Uterus (tissue), 4 donors: ENCODE results near the gene HORMAD2. TPM values are rescaled to one million over a fixed set of nuclear protein-coding genes. Genes with fewer than 3 reads are reported as not detected.

Experiments
- DNase-seq, 2 donors: peaks; one replicate each; pipeline ENCODE4 v3.0.0-alpha.2; 2019 to 2020
- H3K27ac ChIP-seq, 2 donors: fragments of 200-600 bp; sonication (generic); 1 replicate in 1 of 2; 2 replicates in 1 of 2; pipeline ENCODE4 v1.5.1; 2016 to 2018
- H3K27me3 ChIP-seq, 2 donors: fragments of 200-600 bp; sonication (generic); one replicate each; pipeline ENCODE4 v1.5.1; 2018 to 2019; ENCODE audit warnings: control low read depth in 1 of 2
- H3K36me3 ChIP-seq, 2 donors: fragments of 200-600 bp; sonication (generic); one replicate each; pipeline ENCODE4 v1.5.1; 2019; ENCODE audit warnings: control low read depth in 1 of 2
- H3K4me1 ChIP-seq, 2 donors: fragments of 200-600 bp; sonication (generic); one replicate each; pipeline ENCODE4 v1.5.1; 2018 to 2019; ENCODE audit warnings: control low read depth in 1 of 2
- H3K4me3 ChIP-seq, 2 donors: fragments of 200-600 bp; sonication (generic); 1 replicate in 1 of 2; 2 replicates in 1 of 2; pipeline ENCODE4 v1.5.1; 2018 to 2019; ENCODE audit warnings: mild to moderate bottlenecking in 1 of 2
- H3K9me3 ChIP-seq, 2 donors: fragments of 200-600 bp; sonication (generic); one replicate each; pipeline ENCODE4 v1.5.1; 2019; ENCODE audit warnings: control low read depth in 1 of 2
- POLR2A ChIP-seq, 2 donors: fragments of 450-650 bp; IDR thresholded peaks; one replicate each; pipeline ENCODE4 v1.6.1; 2016; ENCODE audit warnings: antibody characterized with exemption in 2 of 2, mild to moderate bottlenecking in 1 of 2, moderate library complexity in 1 of 2
- intact Hi-C: fragments of 100-400 bp; cut with DNase I; formaldehyde crosslinking; loops from one replicate; pipeline ENCODE4 v1.15.1; 2023; ENCODE audit warnings: low total_unique reads
- total RNA-seq, 4 donors: library from RNA; depleted of rRNA in 3 of 4; stranded (reverse); fragments of >200 nt in 3 of 4; gene quantifications; one replicate each; pipeline versions ENCODE4 v1.1.0 to v1.2.4, GENCODE V29; 2014 to 2023
- TF ChIP-seq, protein P1 (sequence below), 4 experiments: fragments of 200-600 bp in 2 of 4; fragments of 450-650 bp in 2 of 4; sonication (generic) in 2 of 4; IDR thresholded peaks; one replicate each; pipeline ENCODE4 v1.5.1; 2016 to 2019; ENCODE audit warnings: antibody characterized with exemption in 4 of 4, mild to moderate bottlenecking in 2 of 4, moderate library complexity in 1 of 4
- donor health status: DM: yes; HTN: yes; CAD: no.

Gene HORMAD2
- total RNA-seq, 4 donors from 2014 or later = not detected

- Histone ChIP-seq H3K9me3 (no peaks in the 10 kb centered on the region), H3K27me3 (no peaks in the 10 kb centered on the region), H3K4me1 (no peaks in the 10 kb centered on the region), H3K4me3 (no peak overlapping the region), H3K36me3 (no peaks in the 10 kb centered on the region), H3K27ac (no peak overlapping the region)
- TF ChIP-seq, protein P1, sequence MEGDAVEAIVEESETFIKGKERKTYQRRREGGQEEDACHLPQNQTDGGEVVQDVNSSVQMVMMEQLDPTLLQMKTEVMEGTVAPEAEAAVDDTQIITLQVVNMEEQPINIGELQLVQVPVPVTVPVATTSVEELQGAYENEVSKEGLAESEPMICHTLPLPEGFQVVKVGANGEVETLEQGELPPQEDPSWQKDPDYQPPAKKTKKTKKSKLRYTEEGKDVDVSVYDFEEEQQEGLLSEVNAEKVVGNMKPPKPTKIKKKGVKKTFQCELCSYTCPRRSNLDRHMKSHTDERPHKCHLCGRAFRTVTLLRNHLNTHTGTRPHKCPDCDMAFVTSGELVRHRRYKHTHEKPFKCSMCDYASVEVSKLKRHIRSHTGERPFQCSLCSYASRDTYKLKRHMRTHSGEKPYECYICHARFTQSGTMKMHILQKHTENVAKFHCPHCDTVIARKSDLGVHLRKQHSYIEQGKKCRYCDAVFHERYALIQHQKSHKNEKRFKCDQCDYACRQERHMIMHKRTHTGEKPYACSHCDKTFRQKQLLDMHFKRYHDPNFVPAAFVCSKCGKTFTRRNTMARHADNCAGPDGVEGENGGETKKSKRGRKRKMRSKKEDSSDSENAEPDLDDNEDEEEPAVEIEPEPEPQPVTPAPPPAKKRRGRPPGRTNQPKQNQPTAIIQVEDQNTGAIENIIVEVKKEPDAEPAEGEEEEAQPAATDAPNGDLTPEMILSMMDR (IDR thresholded peaks at IDR 0.05) = no peak
- TF ChIP-seq POLR2A (IDR thresholded peaks at IDR 0.05) = no peak
- intact Hi-C loops = no loop called here
- no peak for DNase-seq
Measured at GRCh38 chr22:30129636-30130035, 49.4 kb downstream of the HORMAD2 start.

DNA sequence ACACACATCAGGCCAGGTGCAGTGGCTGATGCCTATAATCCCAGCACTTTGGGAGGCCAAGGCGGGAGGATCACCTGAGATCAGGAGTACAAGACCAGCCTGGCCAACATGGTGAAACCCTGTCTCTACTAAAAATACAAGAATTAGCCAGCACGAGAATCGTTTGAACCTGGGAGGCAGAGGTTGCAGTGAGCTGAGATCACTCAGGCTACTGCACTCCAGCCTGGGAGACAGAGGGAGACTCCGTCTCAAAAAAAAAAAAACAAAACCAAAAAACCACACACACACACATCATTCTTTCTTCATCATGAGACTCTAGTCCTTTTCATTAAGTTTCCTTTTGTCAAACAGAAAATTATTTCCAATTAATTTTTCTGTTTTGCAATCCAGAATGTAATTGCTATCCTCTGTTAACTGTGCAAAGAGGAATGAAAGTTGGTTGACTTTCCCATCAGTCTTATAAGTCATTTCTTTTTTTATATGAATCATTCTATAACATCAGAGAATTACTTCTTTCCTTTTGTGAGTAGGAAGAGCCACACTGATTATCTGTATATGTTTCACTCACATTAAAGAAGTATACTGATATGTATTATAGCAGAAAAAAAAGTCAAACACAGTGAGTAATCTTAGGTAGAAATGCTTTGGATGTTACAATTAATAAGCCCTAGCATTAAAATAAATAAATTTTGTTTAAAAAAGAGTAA is 52.2 kb downstream of the HORMAD2 start:
- Histone ChIP-seq H3K27ac (no peak overlapping the region), H3K27me3 (no peaks in the 10 kb centered on the region), H3K9me3 (no peaks in the 10 kb centered on the region), H3K4me1 (no peaks in the 10 kb centered on the region), H3K4me3 (no peak overlapping the region), H3K36me3 (no peaks in the 10 kb centered on the region)
- no peak for TF ChIP-seq POLR2A (IDR thresholded peaks at IDR 0.05)
- TF ChIP-seq, protein P1 (IDR thresholded peaks at IDR 0.05) = no peak
- intact Hi-C loops = no loop called here
- DNase-seq = no peak

GRCh38 chr22:30140414-30140813 is 60.1 kb downstream of the HORMAD2 start:
- intact Hi-C loops = no loop called here

GRCh38 chr22:30143265-30143664 is 63.0 kb downstream of the HORMAD2 start:
- TF ChIP-seq, protein P1 (IDR thresholded peaks at IDR 0.05) = no peak
- TF ChIP-seq POLR2A (IDR thresholded peaks at IDR 0.05) = no peak
- Histone ChIP-seq H3K4me3 (no peak overlapping the region), H3K36me3 (no peaks in the 10 kb centered on the region), H3K4me1 (no peaks in the 10 kb centered on the region), H3K27me3 (no peaks in the 10 kb centered on the region), H3K27ac (no peak overlapping the region), H3K9me3 (peaks cover 0 to 6% of the 10 kb centered on the region in 2 donors)
- intact Hi-C loops = no loop called here
- DNase-seq = no peak

More at GRCh38 chr22:30140414-30140813, 60.1 kb downstream of the HORMAD2 start:
- no peaks in the 10 kb centered on the region for H3K27me3 ChIP-seq
- H3K4me3 ChIP-seq = no peak overlapping the region
- TF ChIP-seq, protein P1 (IDR thresholded peaks at IDR 0.05) = no peak
- TF ChIP-seq POLR2A (IDR thresholded peaks at IDR 0.05) = no peak
- H3K4me1 ChIP-seq = no peaks in the 10 kb centered on the region
- no peaks in the 10 kb centered on the region for H3K36me3 ChIP-seq
- DNase-seq = no peak
- H3K27ac ChIP-seq = no peak overlapping the region
- peaks cover 0 to 6% of the 10 kb centered on the region in 2 donors for H3K9me3 ChIP-seq

GRCh38 chr22:30144391-30144790 is 64.1 kb downstream of the HORMAD2 start:
- H3K4me1 ChIP-seq = no peaks in the 10 kb centered on the region
- intact Hi-C loops = no loop called here
- no peak overlapping the region for H3K27ac ChIP-seq
- H3K4me3 ChIP-seq = no peak overlapping the region
- DNase-seq = no peak
- H3K9me3 ChIP-seq = peaks cover 0 to 6% of the 10 kb centered on the region in 2 donors
- TF ChIP-seq, protein P1 (IDR thresholded peaks at IDR 0.05) = no peak
- TF ChIP-seq POLR2A (IDR thresholded peaks at IDR 0.05) = no peak
- no peaks in the 10 kb centered on the region for H3K27me3 ChIP-seq
- no peaks in the 10 kb centered on the region for H3K36me3 ChIP-seq
